ENCODE data around the gene HS6ST3.

Gene HS6ST3

DNA sequence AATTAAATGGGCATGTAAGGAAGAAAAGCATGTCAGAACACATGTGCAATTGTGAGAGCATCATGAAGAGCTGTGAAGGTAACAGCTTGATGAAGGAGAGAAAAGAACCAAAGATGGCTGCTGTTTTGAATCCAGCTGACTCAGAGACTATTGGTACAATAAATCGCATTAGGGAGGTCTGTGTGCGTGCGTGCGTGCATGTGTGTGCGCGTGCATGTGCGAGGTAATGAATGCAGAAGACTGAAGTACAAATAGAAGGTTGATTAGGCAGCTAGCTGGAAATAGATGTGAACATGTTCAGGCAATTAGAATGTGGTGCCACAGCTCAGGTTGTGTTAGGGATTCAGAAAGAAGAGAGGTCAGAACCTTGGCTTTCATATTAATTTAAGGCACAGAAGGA, 463.9 kb downstream of the HS6ST3 start:
- no peak for DNase-seq

GRCh38 chr13:96573563-96573962, 483.7 kb downstream of the HS6ST3 start:
- no peak for DNase-seq

DNA sequence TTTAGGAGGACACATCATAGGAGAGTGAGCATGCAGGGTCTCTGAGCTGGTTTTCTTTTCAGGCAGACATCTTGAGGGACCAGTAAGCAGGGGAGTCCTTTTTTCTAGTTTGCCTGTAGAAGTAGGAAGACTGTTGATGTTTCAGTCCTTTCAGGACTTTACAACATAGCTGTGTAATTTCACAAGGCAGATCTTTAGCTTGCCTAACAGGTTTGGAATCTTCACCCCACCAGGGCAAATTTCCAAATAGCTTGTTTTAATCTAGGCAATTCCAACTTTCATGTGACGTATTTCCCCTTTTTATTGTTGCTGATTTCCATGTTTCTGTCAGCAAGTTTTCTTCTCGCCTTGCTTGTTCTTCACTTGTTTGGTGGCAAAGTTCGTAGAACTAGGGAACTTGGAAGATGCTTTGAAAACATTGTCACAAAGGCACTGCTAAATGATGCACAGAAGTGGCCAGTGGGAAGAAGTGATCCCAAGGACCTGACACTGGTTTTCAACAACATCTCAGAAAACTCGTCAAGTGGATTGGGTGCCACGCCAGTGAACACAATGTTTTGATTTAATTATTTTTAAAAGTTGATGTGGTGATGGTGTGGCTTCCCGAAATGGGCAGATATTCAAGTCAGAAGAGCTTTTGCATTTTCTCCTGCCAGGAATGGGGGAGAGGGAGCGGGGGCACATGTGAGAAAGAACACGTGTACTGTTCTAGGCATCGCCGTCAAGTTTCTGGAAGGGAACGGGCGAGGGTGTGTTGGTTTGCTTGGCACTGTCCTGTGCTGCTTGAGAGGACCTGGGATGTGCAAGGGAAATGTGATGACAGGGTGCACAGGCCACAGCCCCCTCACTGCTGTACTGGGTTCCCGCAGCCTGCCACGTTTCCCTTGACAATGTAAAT, 485.8 kb downstream of the HS6ST3 start:
- no peak for DNase-seq

DNA sequence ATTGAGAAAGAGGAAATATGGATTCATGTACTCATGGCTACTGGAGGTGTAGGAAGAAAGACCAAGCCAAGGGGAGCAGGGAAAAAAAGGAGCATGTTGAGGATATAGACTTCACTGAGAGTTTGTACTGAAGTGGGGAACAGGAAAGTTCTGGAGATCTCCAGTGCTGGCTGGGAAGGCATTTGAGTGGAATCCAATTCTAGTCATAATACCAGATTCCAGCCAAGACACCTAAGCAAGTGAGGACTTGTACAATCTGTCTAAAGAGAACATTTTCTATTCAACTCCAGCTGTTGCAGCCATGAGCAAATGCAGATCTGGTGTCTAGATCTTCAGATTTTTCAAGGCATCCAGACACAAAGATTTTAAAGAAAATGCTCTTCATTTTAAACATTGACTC, 491.8 kb downstream of the HS6ST3 start:
- DNase-seq: no peak

GRCh38 chr13:96615252-96615651, 525.3 kb downstream of the HS6ST3 start:
- no peak for DNase-seq

DNA sequence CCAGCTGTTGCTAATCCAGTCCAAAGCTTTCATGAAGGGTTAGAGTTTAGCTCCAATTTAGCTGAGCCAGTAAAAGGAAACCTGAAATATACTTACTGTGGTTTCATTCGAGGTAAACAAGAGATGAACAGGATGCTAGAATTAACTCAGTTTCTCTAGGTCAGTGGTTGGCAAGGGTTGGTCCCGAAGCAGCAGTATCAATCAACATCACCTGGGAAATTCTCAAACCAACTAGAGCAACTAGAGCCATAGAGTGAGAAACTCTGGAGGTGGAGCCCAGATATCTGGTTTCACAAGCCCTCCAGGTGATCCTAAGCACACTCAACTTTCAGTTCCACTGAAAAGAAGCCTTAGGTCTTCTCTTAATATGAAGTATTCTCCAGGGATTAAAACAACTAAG, 527.6 kb downstream of the HS6ST3 start:
- DNase-seq: no peak

GRCh38 chr13:96621634-96622183, 531.8 kb downstream of the HS6ST3 start:
- DNase-seq: no peak

DNA sequence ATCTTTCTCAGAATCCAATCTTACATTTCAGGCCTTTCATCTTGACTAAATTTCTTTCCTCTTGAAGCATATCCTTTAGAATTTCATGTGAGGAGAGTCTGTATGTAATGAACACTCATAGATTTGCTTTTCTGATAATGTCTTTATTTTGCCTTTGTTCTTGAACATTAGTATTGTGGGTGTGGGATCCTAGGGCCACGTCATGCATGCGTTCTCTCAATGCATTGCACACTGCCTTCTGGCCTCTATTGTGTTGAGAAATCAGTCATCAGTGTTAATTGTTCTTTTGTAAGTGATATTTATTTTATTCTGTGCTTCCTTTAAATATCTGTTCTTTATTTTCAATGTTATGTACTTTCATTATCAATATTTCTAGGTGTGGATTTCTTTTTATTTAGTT, 539.4 kb downstream of the HS6ST3 start:
- DNase-seq: no peak

- no peak for DNase-seq
These were observed 542.8 kb downstream of the HS6ST3 start for GRCh38 chr13:96632536-96633320.

DNA sequence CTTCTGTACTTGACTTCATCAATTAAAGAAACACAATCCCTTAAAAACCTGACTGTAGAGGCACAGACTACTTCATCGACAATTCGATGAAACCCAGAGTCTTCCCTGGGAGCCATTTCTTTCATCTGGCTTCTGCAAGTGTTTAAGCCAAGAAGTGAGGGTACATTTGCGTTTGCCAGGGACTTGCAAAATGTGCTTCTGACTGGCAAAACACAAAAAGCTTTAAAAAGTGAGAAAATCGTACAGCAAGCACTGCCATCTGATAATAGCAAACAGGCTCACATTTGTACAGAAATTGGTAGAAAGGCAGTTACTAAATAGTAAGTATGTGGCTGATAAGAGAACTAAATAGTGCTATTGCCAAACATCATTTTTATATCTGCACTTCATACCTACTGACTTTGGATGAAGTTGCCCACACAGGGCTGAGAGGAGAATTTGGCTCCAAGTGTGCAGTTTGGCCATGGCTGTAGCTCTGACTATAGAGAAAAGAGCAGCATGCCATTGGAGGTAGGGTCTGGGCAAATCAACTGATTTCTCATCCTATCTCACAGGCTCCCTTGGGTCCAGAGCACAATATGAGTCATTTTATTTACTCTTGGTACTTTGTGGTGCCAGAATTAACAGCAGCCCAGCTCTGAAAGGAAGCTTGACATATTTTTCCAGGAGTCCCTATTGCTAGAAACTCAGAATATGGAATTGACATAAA, 546.2 kb downstream of the HS6ST3 start:
- DNase-seq: peak in 1 of 2 donors; percentile 8

DNA sequence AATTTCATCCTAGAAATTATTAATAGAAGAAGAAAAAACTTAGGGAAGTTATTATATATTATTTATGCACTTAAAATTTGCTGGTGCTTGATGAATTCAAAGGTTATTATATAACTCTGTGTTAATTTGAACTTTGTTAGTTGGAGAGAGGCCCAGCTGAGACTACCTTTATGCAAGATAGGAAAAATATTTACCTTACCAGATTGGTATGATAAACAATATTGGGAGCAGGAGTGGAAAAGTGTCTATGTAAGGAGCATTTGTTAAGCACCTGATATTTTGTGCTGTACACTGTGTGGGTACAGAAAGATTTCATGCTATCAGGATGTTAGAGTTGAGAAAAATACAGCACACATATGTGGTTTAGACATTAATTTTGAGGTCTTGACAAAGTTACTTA, 547.1 kb downstream of the HS6ST3 start:
- DNase-seq: no peak

- DNase-seq: no peak
These were observed 556.2 kb downstream of the HS6ST3 start for GRCh38 chr13:96646101-96646500.

- DNase-seq: no peak
These were observed 556.8 kb downstream of the HS6ST3 start for GRCh38 chr13:96646515-96647211.

GRCh38 chr13:96650301-96650886, 560.5 kb downstream of the HS6ST3 start:
- DNase-seq: no peak

- no peak for DNase-seq
These were observed 561.7 kb downstream of the HS6ST3 start for GRCh38 chr13:96651598-96651997.

DNA sequence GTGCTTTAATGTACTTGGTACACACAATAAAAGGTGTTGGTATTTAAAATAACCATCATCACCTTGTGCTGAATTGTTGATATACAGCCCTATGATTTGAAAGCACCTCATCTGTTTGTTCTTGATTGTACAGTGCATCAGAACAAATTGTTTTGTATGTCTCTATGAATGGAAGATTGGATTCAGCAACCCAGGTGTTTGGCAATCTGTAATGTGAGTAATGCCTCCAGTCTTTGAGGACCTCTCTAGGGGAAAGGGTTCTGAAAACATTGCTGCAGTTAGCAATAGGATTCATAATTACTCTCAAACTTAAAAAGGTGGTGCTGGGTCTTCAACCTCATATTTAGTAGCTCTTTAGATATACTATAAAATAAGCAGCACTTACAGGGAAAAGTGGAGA, 562.6 kb downstream of the HS6ST3 start:
- DNase-seq: no peak

DNA sequence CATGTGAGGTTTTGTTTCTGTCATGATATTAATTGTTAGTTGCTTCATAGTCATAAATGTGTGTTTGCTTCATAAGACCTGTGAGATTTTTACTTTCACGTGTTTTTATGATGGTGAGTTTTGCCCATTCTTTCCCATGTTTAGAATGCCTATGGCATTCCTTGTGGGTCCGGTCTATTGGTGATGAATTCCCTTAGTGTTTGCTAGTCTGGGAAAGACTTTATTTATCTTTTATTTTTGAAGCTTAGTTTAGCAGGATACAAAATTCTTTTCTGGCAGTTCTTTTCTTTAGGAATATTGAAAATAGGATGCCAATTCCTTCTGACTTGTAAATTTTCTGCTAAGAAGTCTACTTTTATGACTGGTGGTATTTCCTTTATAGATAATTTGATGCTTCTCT, 571.7 kb downstream of the HS6ST3 start:
- DNase-seq: no peak

DNA sequence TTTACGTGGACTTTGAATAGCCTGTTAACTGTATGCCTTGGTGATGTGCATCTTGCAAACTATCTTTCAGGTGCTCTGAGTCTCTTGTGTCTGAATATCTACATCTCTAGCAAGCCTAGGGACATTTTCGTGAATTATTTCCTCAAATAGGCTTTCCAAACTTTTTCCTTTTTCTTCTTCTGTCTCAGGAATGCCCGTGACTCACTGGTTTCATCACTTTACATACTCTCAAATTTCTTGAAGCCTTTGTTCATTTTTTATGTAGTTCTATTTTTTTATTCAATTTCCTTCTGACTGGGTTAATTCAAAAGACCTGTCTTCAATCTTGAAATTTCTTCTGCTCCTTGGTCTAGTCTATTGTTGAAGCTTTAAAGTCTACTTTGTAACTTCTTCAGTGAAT, 572.1 kb downstream of the HS6ST3 start:
- DNase-seq: no peak

DNA sequence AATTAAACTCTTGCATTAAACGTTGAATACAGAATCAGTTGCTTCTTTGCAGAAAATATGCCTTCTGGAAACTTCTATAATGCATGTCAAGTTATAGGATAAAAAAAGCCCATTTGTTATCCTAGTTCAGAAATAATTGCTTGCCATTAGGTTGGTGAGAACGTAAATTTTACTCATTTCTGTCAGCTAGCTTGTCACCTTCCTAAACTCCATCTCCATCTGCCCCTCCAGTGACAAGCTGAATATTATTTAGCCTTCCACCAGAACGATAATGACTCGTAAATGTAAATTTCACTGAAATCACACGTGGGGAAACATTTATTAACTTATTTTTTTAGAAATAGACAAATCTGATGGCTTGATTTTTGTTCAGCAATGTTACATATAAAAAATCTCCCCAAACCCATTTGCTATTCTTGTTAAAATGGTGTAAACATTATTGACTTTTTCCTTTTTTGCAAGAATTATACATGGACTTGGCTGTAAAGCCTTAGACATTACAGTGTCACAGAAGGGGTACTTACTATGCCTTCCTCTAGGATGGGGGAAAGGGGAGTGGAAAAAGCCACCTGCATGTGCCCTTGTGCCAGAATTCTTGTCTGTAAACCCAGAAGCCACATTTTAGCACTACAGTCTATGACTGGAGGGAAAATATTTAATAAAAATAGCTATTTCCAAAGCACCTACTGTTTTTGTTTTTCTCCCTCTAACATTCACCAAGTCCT, 577.5 kb downstream of the HS6ST3 start:
- no peak for DNase-seq

GRCh38 chr13:96671073-96671472, 581.2 kb downstream of the HS6ST3 start:
- no peak for DNase-seq

GRCh38 chr13:96672016-96672415, 582.1 kb downstream of the HS6ST3 start:
- DNase-seq: no peak

All from hippocampal formation (tissue), 2 donors.